HEK293 (cell line): ENCODE results near the gene CD302.
"Not testable (repeated sequence)": the region's sequence is repeated elsewhere in the genome, so short reads cannot be mapped to it uniquely, and the experiment has no call there.

Experiments
- CTCF ChIA-PET: fragments of 350-600 bp; formaldehyde crosslinking; extraction: SDS; loops from one replicate; lab custom pipeline; 2021; ENCODE audit warnings: antibody characterized with exemption; lab: Yijun Ruan, JAX
- POLR2A ChIA-PET: fragments of 300-600 bp; formaldehyde crosslinking; extraction: SDS; loops from one replicate; lab custom pipeline; 2020; ENCODE audit warnings: antibody characterized with exemption, inconsistent platforms; lab: Yijun Ruan, JAX
- H3K27ac ChIP-seq: fragments of 200-500 bp; sonication (Bioruptor generic); 2 replicates; pipeline ENCODE4 v1.5.1; 2014; ENCODE audit warnings: low read depth, low read length, control low read depth, inconsistent platforms; ENCODE audit errors: extremely low read depth
- H3K36me3 ChIP-seq, 2 experiments: fragments of 200-500 bp in 1 of 2; sonication (Bioruptor generic) in 1 of 2; 1 replicate in 1 of 2; 2 replicates in 1 of 2; pipeline ENCODE4 v1.5.1; 2014 to 2017; ENCODE audit warnings: inconsistent platforms in 2 of 2, low read length in 2 of 2; ENCODE audit not compliant: control insufficient read depth in 2 of 2, insufficient read depth in 1 of 2
- H3K4me1 ChIP-seq: fragments of 200-500 bp; sonication (Bioruptor generic); 2 replicates; pipeline ENCODE4 v1.5.1; 2014; ENCODE audit warnings: mild to moderate bottlenecking, low read length, inconsistent platforms; ENCODE audit not compliant: control insufficient read depth, insufficient read depth
- H3K4me3 ChIP-seq: 2 replicates; pipeline ENCODE4 v1.5.1; 2011; ENCODE audit warnings: low read depth, mild to moderate bottlenecking, control low read depth, low read length, moderate library complexity
- H3K9me3 ChIP-seq: fragments of 200-500 bp; sonication (Bioruptor generic); 2 replicates; pipeline ENCODE4 v1.5.1; 2014; ENCODE audit warnings: low read depth, low read length, inconsistent platforms; ENCODE audit not compliant: control insufficient read depth, insufficient read depth
- AEBP2 ChIP-seq: fragments of 450-650 bp; formaldehyde crosslinking; IDR thresholded peaks from 2 replicates; pipeline ENCODE4 v1.5.1; 2016; ENCODE audit warnings: missing biosample characterization, missing genetic modification characterization, borderline replicate concordance
- FEZF1 ChIP-seq: fragments of 450-650 bp; formaldehyde crosslinking; IDR thresholded peaks from 2 replicates; pipeline ENCODE4 v1.5.1; 2016; ENCODE audit warnings: missing biosample characterization, missing genetic modification characterization
- KLF1 ChIP-seq: fragments of 450-650 bp; formaldehyde crosslinking; IDR thresholded peaks from 2 replicates; pipeline ENCODE4 v1.5.1; 2016; ENCODE audit warnings: missing biosample characterization, missing genetic modification characterization
- MEIS1 ChIP-seq: sonication (generic); formaldehyde crosslinking; IDR thresholded peaks from 2 replicates; pipeline ENCODE4 v1.8.1; 2022; ENCODE audit warnings: missing genetic modification reagents, mild to moderate bottlenecking, borderline replicate concordance
- ZEB2 ChIP-seq: fragments of 450-650 bp; formaldehyde crosslinking; IDR thresholded peaks from 2 replicates; pipeline ENCODE4 v1.5.1; 2016; ENCODE audit warnings: missing biosample characterization, missing genetic modification characterization
- ZNF148 ChIP-seq: fragments of 450-650 bp; formaldehyde crosslinking; IDR thresholded peaks from 2 replicates; pipeline ENCODE4 v1.5.0; 2017; ENCODE audit warnings: missing biosample characterization, missing genetic modification characterization, borderline replicate concordance
- ZNF292 ChIP-seq: fragments of 450-650 bp; formaldehyde crosslinking; IDR thresholded peaks from 2 replicates; pipeline ENCODE4 v1.5.1; 2016; ENCODE audit warnings: low read depth, missing biosample characterization, missing genetic modification characterization, borderline replicate concordance
- ZNF391 ChIP-seq: fragments of 450-650 bp; formaldehyde crosslinking; IDR thresholded peaks from 2 replicates; pipeline ENCODE4 v1.5.1; 2016; ENCODE audit warnings: low read depth, missing biosample characterization, missing genetic modification characterization, borderline replicate concordance
- ZNF658 ChIP-seq: fragments of 450-650 bp; formaldehyde crosslinking; IDR thresholded peaks from 2 replicates; pipeline ENCODE4; 2016; ENCODE audit warnings: missing biosample characterization, missing genetic modification characterization
- ZNF785 ChIP-seq: fragments of 450-650 bp; formaldehyde crosslinking; IDR thresholded peaks from 2 replicates; pipeline ENCODE4 v1.5.1; 2016; ENCODE audit warnings: missing biosample characterization, missing genetic modification characterization
- TF ChIP-seq, protein P1 (sequence below): fragments of 450-650 bp; formaldehyde crosslinking; IDR thresholded peaks from 2 replicates; pipeline ENCODE4 v1.5.1; 2016; ENCODE audit warnings: missing biosample characterization, missing genetic modification characterization
- TF ChIP-seq, protein P2 (sequence below): fragments of 450-650 bp; formaldehyde crosslinking; IDR thresholded peaks from 2 replicates; pipeline ENCODE4 v1.5.1; 2016; ENCODE audit warnings: missing biosample characterization, missing genetic modification characterization
- TF ChIP-seq, protein P3 (sequence below): fragments of 450-650 bp; formaldehyde crosslinking; IDR thresholded peaks from 2 replicates; pipeline ENCODE4 v1.5.1; 2016; ENCODE audit warnings: missing biosample characterization, missing genetic modification characterization, borderline replicate concordance

The CD302 gene

DNA sequence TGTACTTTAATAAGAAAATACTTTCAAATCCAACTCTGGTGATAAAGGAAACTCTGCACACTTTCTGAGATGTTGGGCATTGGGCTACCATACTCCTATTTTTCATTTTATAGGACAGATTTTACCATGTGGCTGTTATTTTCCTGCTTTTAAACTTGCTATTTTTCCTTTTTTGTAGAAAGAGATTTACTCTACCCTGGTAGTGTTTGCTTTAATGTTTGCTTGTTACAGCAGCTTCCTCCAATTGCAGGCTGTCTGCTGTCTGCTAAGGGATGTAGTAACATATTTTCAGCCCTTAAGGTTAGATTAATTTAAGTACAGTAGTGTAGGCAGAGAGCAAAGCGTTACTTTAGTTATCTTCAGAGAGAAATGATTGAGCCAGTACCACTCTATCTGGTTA, 47.1 kb downstream of the CD302 start (continued):
- no peak for TF ChIP-seq ZNF391 (tag by site-specific recombination)
- TF ChIP-seq, protein P1, sequence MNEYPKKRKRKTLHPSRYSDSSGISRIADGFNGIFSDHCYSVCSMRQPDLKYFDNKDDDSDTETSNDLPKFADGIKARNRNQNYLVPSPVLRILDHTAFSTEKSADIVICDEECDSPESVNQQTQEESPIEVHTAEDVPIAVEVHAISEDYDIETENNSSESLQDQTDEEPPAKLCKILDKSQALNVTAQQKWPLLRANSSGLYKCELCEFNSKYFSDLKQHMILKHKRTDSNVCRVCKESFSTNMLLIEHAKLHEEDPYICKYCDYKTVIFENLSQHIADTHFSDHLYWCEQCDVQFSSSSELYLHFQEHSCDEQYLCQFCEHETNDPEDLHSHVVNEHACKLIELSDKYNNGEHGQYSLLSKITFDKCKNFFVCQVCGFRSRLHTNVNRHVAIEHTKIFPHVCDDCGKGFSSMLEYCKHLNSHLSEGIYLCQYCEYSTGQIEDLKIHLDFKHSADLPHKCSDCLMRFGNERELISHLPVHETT (tag by site-specific recombination): no peak
- TF ChIP-seq FEZF1 (tag by site-specific recombination): no peak
- TF ChIP-seq, all 188 proteins: peak for 0

DNA sequence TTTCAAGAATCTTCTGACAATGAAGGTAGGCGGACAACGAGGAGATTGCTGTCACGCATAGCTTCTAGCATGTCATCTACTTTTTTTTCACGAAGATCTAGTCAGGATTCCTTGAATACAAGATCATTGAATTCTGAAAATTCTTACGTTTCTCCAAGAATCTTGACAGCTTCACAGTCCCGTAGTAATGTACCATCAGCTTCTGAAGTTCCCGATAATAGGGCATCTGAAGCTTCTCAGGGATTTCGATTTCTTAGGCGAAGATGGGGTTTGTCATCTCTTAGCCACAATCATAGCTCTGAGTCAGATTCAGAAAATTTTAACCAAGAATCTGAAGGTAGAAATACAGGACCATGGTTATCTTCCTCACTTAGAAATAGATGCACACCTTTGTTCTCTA, 49.9 kb downstream of the CD302 start:
- ChIA-PET CTCF (no interaction called here), POLR2A (interaction anchor here (0.5 kb wide), 1 partner anchor 934 kb away, joined by 3 read pairs; no protein-coding TSS in a partner anchor)
- Histone ChIP-seq H3K4me3 (no peak overlapping the region), H3K9me3 (no peaks in the 10 kb centered on the region), H3K4me1 (no peaks in the 10 kb centered on the region), H3K27ac (no peak overlapping the region), H3K36me3 (peaks cover 57 to 88% of the 10 kb centered on the region in 2 experiments)
- TF ChIP-seq ZNF292 (tag by site-specific recombination): no peak
- no peak for TF ChIP-seq ZNF785 (tag by site-specific recombination)
- no peak for TF ChIP-seq KLF1
- TF ChIP-seq ZNF658 (tag by site-specific recombination): no peak

DNA sequence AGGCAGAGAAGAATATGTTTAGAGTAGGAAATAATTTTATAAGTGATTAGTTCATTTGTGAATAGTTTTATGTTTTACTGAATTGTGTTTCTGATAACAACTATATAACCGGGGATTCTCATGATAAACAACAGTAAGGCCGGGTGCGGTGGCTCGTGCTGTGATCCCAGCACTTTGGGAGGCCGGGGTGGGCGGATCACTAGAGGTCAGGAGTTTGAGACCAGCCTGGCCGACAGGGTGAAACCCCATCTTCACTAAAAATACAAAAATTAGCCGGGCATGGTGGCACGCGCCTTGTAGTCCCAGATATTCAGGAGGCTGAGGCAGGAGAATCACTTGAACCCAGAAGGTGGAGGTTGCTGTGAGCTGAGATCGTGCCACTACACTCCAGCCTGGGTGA, 52.8 kb downstream of the CD302 start:
- H3K4me1 ChIP-seq, CTCF ChIA-PET, POLR2A ChIA-PET, H3K9me3 ChIP-seq, H3K27ac ChIP-seq, H3K4me3 ChIP-seq: not testable (repeated sequence)
- peaks cover 59 to 84% of the 10 kb centered on the region in 2 experiments for H3K36me3 ChIP-seq

DNA sequence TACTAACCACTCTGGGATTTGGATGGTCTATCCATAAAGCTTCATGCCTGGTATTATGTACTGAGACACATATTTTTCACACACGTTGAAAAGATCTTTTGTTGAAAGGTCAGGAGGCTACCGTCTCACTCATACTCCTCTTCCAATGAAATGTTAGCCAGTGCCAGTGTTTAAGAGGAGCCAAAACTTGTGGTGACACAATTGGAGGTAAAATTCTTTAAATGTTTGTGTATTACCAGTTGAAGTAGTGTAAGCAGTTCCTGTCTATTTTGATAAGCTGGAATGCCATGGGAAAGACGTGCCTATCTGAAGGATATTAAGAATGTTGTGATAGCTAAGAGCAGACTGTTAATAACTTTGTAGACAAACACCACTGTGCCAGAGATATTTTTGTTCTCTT, 53.6 kb downstream of the CD302 start:
- no peaks in the 10 kb centered on the region for H3K9me3 ChIP-seq
- ChIA-PET CTCF (no interaction called here), POLR2A (no interaction called here)
- H3K27ac ChIP-seq: no peak overlapping the region
- TF ChIP-seq ZNF391 (tag by site-specific recombination): no peak
- no peak for TF ChIP-seq ZNF148 (tag by site-specific recombination)
- no peak for TF ChIP-seq AEBP2 (tag by site-specific recombination)
- no peak for TF ChIP-seq ZEB2 (tag by site-specific recombination)
- TF ChIP-seq MEIS1: no peak
- TF ChIP-seq, protein P2, sequence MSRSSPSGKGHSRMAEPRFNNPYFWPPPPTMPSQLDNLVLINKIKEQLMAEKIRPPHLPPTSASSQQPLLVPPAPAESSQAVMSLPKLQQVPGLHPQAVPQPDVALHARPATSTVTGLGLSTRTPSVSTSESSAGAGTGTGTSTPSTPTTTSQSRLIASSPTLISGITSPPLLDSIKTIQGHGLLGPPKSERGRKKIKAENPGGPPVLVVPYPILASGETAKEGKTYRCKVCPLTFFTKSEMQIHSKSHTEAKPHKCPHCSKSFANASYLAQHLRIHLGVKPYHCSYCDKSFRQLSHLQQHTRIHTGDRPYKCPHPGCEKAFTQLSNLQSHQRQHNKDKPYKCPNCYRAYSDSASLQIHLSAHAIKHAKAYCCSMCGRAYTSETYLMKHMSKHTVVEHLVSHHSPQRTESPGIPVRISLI (tag by site-specific recombination): no peak
- TF ChIP-seq, protein P3, sequence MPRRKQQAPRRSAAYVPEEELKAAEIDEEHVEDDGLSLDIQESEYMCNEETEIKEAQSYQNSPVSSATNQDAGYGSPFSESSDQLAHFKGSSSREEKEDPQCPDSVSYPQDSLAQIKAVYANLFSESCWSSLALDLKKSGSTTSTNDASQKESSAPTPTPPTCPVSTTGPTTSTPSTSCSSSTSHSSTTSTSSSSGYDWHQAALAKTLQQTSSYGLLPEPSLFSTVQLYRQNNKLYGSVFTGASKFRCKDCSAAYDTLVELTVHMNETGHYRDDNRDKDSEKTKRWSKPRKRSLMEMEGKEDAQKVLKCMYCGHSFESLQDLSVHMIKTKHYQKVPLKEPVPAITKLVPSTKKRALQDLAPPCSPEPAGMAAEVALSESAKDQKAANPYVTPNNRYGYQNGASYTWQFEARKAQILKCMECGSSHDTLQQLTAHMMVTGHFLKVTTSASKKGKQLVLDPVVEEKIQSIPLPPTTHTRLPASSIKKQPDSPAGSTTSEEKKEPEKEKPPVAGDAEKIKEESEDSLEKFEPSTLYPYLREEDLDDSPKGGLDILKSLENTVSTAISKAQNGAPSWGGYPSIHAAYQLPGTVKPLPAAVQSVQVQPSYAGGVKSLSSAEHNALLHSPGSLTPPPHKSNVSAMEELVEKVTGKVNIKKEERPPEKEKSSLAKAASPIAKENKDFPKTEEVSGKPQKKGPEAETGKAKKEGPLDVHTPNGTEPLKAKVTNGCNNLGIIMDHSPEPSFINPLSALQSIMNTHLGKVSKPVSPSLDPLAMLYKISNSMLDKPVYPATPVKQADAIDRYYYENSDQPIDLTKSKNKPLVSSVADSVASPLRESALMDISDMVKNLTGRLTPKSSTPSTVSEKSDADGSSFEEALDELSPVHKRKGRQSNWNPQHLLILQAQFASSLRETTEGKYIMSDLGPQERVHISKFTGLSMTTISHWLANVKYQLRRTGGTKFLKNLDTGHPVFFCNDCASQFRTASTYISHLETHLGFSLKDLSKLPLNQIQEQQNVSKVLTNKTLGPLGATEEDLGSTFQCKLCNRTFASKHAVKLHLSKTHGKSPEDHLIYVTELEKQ (tag by site-specific recombination): no peak
- peaks cover 55 to 81% of the 10 kb centered on the region in 2 experiments for H3K36me3 ChIP-seq
- no peak overlapping the region for H3K4me3 ChIP-seq
- H3K4me1 ChIP-seq: no peaks in the 10 kb centered on the region
